Fibroblast of lung (primary cell): ENCODE measurements around the gene HMG20B.

ENCODE experiments used
- CTCF ChIP-seq, 2 donors: IDR thresholded peaks in 1 of 2; conservative IDR thresholded peaks in 1 of 2; 1 replicate in 1 of 2; 2 replicates in 1 of 2; pipeline ENCODE4 v1.5.1; 2011 to 2012; ENCODE audit warnings: low read length in 2 of 2, control low read depth in 1 of 2, inconsistent platforms in 1 of 2, low read depth in 1 of 2, mild to moderate bottlenecking in 1 of 2
- EZH2 ChIP-seq: IDR thresholded peaks from 2 replicates; pipeline ENCODE4 v1.5.1; 2012; ENCODE audit warnings: low read length, control low read depth, mild to moderate bottlenecking; ENCODE audit errors: missing control alignments

GRCh38 chr19:3548606-3549005 is 24.1 kb upstream of the HMG20B start:
- no peak for TF ChIP-seq CTCF (conservative IDR thresholded peaks at IDR 0.05 in 1 of 2, IDR thresholded peaks at IDR 0.05 in 1 of 2; ENCODE audit: low read depth in 1 of 2, low read length in 2 of 2)
- TF ChIP-seq EZH2: no peak
